Astrocyte of the spinal cord (primary cell): ENCODE measurements around the gene DGLUCY.

ENCODE experiments used
- DNase-seq: peaks from one replicate; pipeline ENCODE4 v3.0.0; 2011; ENCODE audit warnings: low read depth, low spot score
- H3K4me3 ChIP-seq: 2 replicates; pipeline ENCODE4 v1.5.1; 2011; ENCODE audit warnings: low read depth, mild to moderate bottlenecking, low read length, moderate library complexity
- CTCF ChIP-seq: IDR thresholded peaks from 2 replicates; pipeline ENCODE4 v1.5.1; 2012; ENCODE audit warnings: low read depth, mild to moderate bottlenecking, low read length, inconsistent platforms
- in situ Hi-C: cut with HindIII; loops from 2 replicates; pipeline ENCODE4 v1.10.0; 2017; ENCODE audit warnings: low sequenced_read_pairs

The DGLUCY gene

GRCh38 chr14:91144425-91145145 lies 30.7 kb downstream of the DGLUCY start:
- peak; percentile 50 for DNase-seq
- H3K4me3 ChIP-seq = no peak overlapping the region
- no peak for TF ChIP-seq CTCF
- in situ Hi-C loops = no loop called here

- in situ Hi-C loops = no loop called here
- H3K4me3 ChIP-seq = no peak overlapping the region
- no peak for TF ChIP-seq CTCF
- no peak for DNase-seq
These were observed 31.7 kb downstream of the DGLUCY start for GRCh38 chr14:91145391-91146160.

- no peak for DNase-seq
- in situ Hi-C loops = no loop called here
- no peak for TF ChIP-seq CTCF
- H3K4me3 ChIP-seq = no peak overlapping the region
These were observed 32.8 kb downstream of the DGLUCY start for GRCh38 chr14:91146661-91147060.

GRCh38 chr14:91149462-91149861 lies 35.6 kb downstream of the DGLUCY start:
- no peak overlapping the region for H3K4me3 ChIP-seq
- DNase-seq = peak; percentile 99
- in situ Hi-C loops = no loop called here
- TF ChIP-seq CTCF = no peak

- no peak overlapping the region for H3K4me3 ChIP-seq
- no peak for TF ChIP-seq CTCF
- no peak for DNase-seq
- in situ Hi-C loops = no loop called here
These were observed 38.6 kb downstream of the DGLUCY start for GRCh38 chr14:91152499-91152898.

GRCh38 chr14:91153360-91153759 lies 39.5 kb downstream of the DGLUCY start:
- DNase-seq = no peak

More at GRCh38 chr14:91153360-91153759, 39.5 kb downstream of the DGLUCY start:
- in situ Hi-C loops = no loop called here
- no peak overlapping the region for H3K4me3 ChIP-seq
- TF ChIP-seq CTCF = no peak
